ENCODE data around the gene MAEL.

DNA sequence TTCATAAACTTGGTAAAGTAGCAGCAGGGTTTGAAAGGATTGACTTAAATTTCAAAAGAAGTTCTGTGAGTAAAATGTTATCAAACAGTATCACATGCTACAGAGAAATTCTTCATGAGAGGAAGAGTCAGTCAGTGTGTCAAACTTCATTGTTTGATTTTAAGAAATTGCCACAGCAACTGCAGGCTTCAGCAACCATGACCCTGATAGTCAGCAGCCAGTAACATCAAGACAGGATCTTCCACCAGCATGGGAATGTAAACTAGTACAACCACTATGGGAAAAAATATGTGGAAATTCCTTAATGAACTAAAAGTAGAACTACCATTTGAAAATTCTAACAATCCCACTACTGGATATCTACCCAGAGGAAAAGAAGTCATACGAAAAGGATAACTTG, 11.5 kb downstream of the MAEL start:
- no peak for TF ChIP-seq CTCF (IDR thresholded peaks at IDR 0.05)
- no peak for TF ChIP-seq POLR2A (IDR thresholded peaks at IDR 0.05)
